ENCODE measurements around the gene CAMSAP3.

- TF ChIP-seq CTCF (IDR thresholded peaks at IDR 0.05 in 8 of 11, conservative IDR thresholded peaks at IDR 0.05 in 3 of 11) = no peak
- TF ChIP-seq POLR2A (IDR thresholded peaks at IDR 0.05) = no peak
Observed at GRCh38 chr19:7554990-7555864, 40.4 kb upstream of the CAMSAP3 start.

Measured in spleen (tissue), 7 donors.